GM12878 (cell line): Measurements from ENCODE around the gene KCNK7. TPM values are rescaled to one million over a fixed set of nuclear protein-coding genes. Genes with fewer than 3 reads are reported as not detected.

ENCODE experiments used
- ATAC-seq: fragments of 200-7000 bp; cut with Tn5 transposase; 3 replicates; pipeline ENCODE4 v1.9.1; 2020; ENCODE audit warnings: mild to moderate bottlenecking, moderate library complexity
- BruUV-seq: library from RNA; stranded (reverse); fragments of 400-500 nt; replicated peaks from 2 replicates; lab custom pipeline; 2021; lab: Mats Ljungman, UMichigan
- CTCF ChIA-PET: fragments of 300-600 bp; sonication (Branson Sonifier 250); formaldehyde crosslinking; extraction: SDS; loops from one replicate; lab custom pipeline; 2021; ENCODE audit warnings: inconsistent platforms; lab: Yijun Ruan, JAX
- POLR2A ChIA-PET: fragments of 350-600 bp; formaldehyde crosslinking; extraction: SDS; loops from one replicate; lab custom pipeline; 2021; ENCODE audit warnings: inconsistent platforms; lab: Charles Lee
- RAD21 ChIA-PET: fragments of 300-600 bp; sonication (Branson Sonifier 250); formaldehyde crosslinking; loops from one replicate; lab custom pipeline; 2023; ENCODE audit warnings: antibody characterized with exemption; ENCODE audit not compliant: unreplicated experiment; lab: Charles Lee
- SMC1A ChIA-PET: fragments of 300-600 bp; sonication (Branson Sonifier 250); formaldehyde crosslinking; loops from one replicate; lab custom pipeline; 2023; ENCODE audit not compliant: unreplicated experiment, uncharacterized antibody; lab: Charles Lee
- DNase-seq: peaks from one replicate; pipeline ENCODE4 v3.0.0-alpha.2; 2011; ENCODE audit warnings: low read depth, low spot score
- FAIRE-seq: peaks from 3 replicates; lab custom pipeline; 2011; peaks lifted over from hg19 to GRCh38; lab: Jason Lieb, UNC
- H2AFZ ChIP-seq: 2 replicates; pipeline ENCODE4 v1.6.0; 2011; ENCODE audit warnings: low read depth, low read length, control low read depth; ENCODE audit not compliant: control insufficient read depth
- H3K27ac ChIP-seq: 2 replicates; pipeline ENCODE4 v1.5.1; 2011; ENCODE audit warnings: control low read depth; ENCODE audit not compliant: control insufficient read depth, insufficient read depth
- H3K27me3 ChIP-seq, 2 experiments: replicated peaks in 1 of 2; 2 replicates each; pipeline versions ENCODE4 v1.6.0 to v1.6.1; 2011; ENCODE audit warnings: low read length in 1 of 2; ENCODE audit not compliant: control insufficient read depth in 2 of 2, insufficient read depth in 2 of 2
- H3K36me3 ChIP-seq, 2 experiments: 2 replicates each; pipeline ENCODE4 v1.5.1; 2011; ENCODE audit warnings: low read length in 1 of 2; ENCODE audit not compliant: control insufficient read depth in 2 of 2, insufficient read depth in 2 of 2
- H3K4me1 ChIP-seq: 2 replicates; pipeline ENCODE4 v1.6.1; 2011; ENCODE audit warnings: mild to moderate bottlenecking, low read length, moderate library complexity, mixed read lengths; ENCODE audit not compliant: control insufficient read depth, insufficient read depth
- H3K4me2 ChIP-seq: 2 replicates; pipeline ENCODE4 v1.6.0; 2011; ENCODE audit warnings: control low read depth; ENCODE audit not compliant: control insufficient read depth, insufficient read depth
- H3K4me3 ChIP-seq: fragments of 200-600 bp; sonication (generic); 2 replicates; pipeline ENCODE4 v1.5.1; 2016
- H3K79me2 ChIP-seq: 2 replicates; pipeline ENCODE4 v1.6.0; 2011; ENCODE audit warnings: low read length; ENCODE audit not compliant: control insufficient read depth, insufficient read depth
- H3K9ac ChIP-seq: 2 replicates; pipeline ENCODE4 v1.8.0; 2011; ENCODE audit warnings: low read length, control low read depth, mixed read lengths; ENCODE audit not compliant: control insufficient read depth, insufficient read depth
- H3K9me3 ChIP-seq: replicated peaks from 3 replicates; pipeline ENCODE4 v1.5.1; 2011; ENCODE audit warnings: mild to moderate bottlenecking, low read length; ENCODE audit not compliant: control insufficient read depth, insufficient read depth
- H4K20me1 ChIP-seq: 2 replicates; pipeline ENCODE4 v1.6.0; 2011; ENCODE audit not compliant: control insufficient read depth, insufficient read depth
- BCL11A ChIP-seq: IDR thresholded peaks from 2 replicates; pipeline ENCODE4 v1.6.1; 2011; ENCODE audit warnings: low read depth, low read length
- FOS ChIP-seq: IDR thresholded peaks from 3 replicates; pipeline ENCODE4 v1.6.1; 2011; ENCODE audit warnings: borderline replicate concordance; ENCODE audit not compliant: insufficient read length; ENCODE audit errors: extremely low read depth
- GATAD2B ChIP-seq: fragments of 450-650 bp; conservative IDR thresholded peaks from 2 replicates; pipeline ENCODE4 v1.6.1; 2017; ENCODE audit warnings: low read depth, mild to moderate bottlenecking, moderate library complexity
- IKZF2 ChIP-seq, 2 experiments: fragments of 450-650 bp; IDR thresholded peaks; 2 replicates each; pipeline ENCODE4 v1.6.1; 2017; ENCODE audit warnings: mild to moderate bottlenecking in 2 of 2, moderate library complexity in 2 of 2
- MEF2B ChIP-seq: fragments of 450-650 bp; IDR thresholded peaks from 2 replicates; pipeline ENCODE4 v1.6.1; 2018; ENCODE audit warnings: mild to moderate bottlenecking, moderate library complexity; ENCODE audit not compliant: partially characterized antibody, poor library complexity, severe bottlenecking
- MTA2 ChIP-seq: fragments of 450-650 bp; IDR thresholded peaks from 2 replicates; pipeline ENCODE4 v1.6.1; 2016; ENCODE audit warnings: low read depth, mild to moderate bottlenecking, moderate library complexity
- SMARCA5 ChIP-seq: fragments of 450-650 bp; IDR thresholded peaks from 2 replicates; pipeline ENCODE4 v1.6.1; 2017; ENCODE audit warnings: mild to moderate bottlenecking
- TCF7 ChIP-seq: IDR thresholded peaks from 2 replicates; pipeline ENCODE4 v1.6.1; 2014; ENCODE audit warnings: antibody characterized with exemption, borderline replicate concordance
- YBX1 ChIP-seq: fragments of 450-650 bp; IDR thresholded peaks from 2 replicates; pipeline ENCODE4 v1.6.1; 2016; ENCODE audit warnings: antibody characterized with exemption
- ZNF687 ChIP-seq: fragments of 450-650 bp; IDR thresholded peaks from 2 replicates; pipeline ENCODE4 v1.6.1; 2017; ENCODE audit warnings: mild to moderate bottlenecking, moderate library complexity
- ZZZ3 ChIP-seq: IDR thresholded peaks from 2 replicates; pipeline ENCODE4 v1.6.1; 2011; ENCODE audit warnings: low read depth; ENCODE audit not compliant: control insufficient read depth, insufficient read length
- WGBS: methylation state at CpG from one replicate; pipeline ENCODE4 v1.1.6; 2016; ENCODE audit warnings: low lambda C conversion rate; ENCODE audit not compliant: insufficient replicate concordance, insufficient coverage; ENCODE audit errors: missing lambda C conversion rate; 5-methylcytosine and 5-hydroxymethylcytosine counted together
- in situ Hi-C: fragments of 300-500 bp; cut with MboI; formaldehyde crosslinking; loops from 9 replicates; pipeline ENCODE4 v1.14.3; 2018; ENCODE audit warnings: mixed read lengths
- intact Hi-C: fragments of 100-400 bp; cut with micrococcal nuclease; formaldehyde crosslinking; loops from one replicate; pipeline ENCODE4 v1.14.2; 2022; ENCODE audit not compliant: unreplicated experiment
- polyA plus RNA-seq, 11 experiments: library from polyadenylated mRNA; depleted of rRNA in 4 of 11; unstranded in 6 of 11; stranded (reverse) in 5 of 11; fragments of >200 nt; fragmentation: Nextera tagmentation in 4 of 11; fragmentation: Illumina TruSeq in 1 of 11; extraction: Ambion mirVana in 4 of 11; extraction: Trizol in 1 of 11; gene quantifications; 1 replicate in 1 of 11; 2 replicates in 10 of 11; pipeline versions ENCODE4 v1.2.1 to v1.2.3, GENCODE V29; 2011 to 2016; ENCODE audit warnings: inconsistent platforms in 2 of 11, missing spikeins in 2 of 11, low read depth in 1 of 11
- total RNA-seq, 4 experiments: library from RNA; depleted of rRNA in 3 of 4; stranded (reverse); fragments of >200 nt in 3 of 4; fragmentation: Illumina TruSeq in 1 of 4; extraction: Trizol in 1 of 4; gene quantifications; 2 replicates each; pipeline versions ENCODE4 v1.2.1 to v1.2.3, GENCODE V29; 2013 to 2021

The KCNK7 gene
- total and polyA plus RNA-seq, 10 of the 15 experiments (the other 5 are each of a cell fraction or from before 2014, with no cell fraction given): 0.11 to 0.54 (median 0.23) TPM; not detected in 7

GRCh38 chr11:65637032-65637557 is 41.5 kb upstream of the KCNK7 start (continued):
- TF ChIP-seq ZNF687 (no peak), MTA2 (no peak), GATAD2B (no peak)

GRCh38 chr11:65636108-65637031 is 40.8 kb upstream of the KCNK7 start:
- ChIA-PET POLR2A (no interaction called here), SMC1A (no interaction called here), CTCF (interaction anchor here (1.7 kb wide), 1 partner anchor 10 kb away, joined by 7 read pairs; no protein-coding TSS in a partner anchor), RAD21 (interaction anchor here (1.0 kb wide), 1 partner anchor 10 kb away, joined by 3 read pairs; no protein-coding TSS in a partner anchor)
- Histone ChIP-seq H3K27me3 (no peaks in the 10 kb centered on the region), H3K4me3 (no peak overlapping the region), H4K20me1 (no peaks in the 10 kb centered on the region), H3K4me1 (peaks cover 22% of the 10 kb centered on the region), H3K9ac (no peak overlapping the region), H3K79me2 (peaks cover 30% of the 10 kb centered on the region), H3K27ac (no peak overlapping the region), H3K4me2 (no peak overlapping the region), H2AFZ (no peak overlapping the region), H3K36me3 (peaks cover 12 to 24% of the 10 kb centered on the region in 2 experiments), H3K9me3 (no peaks in the 10 kb centered on the region)
- BruUV-seq: no TSS peak
- 88% methylated on average over 28 of the region's 28 CpGs for WGBS
- FAIRE-seq: no peak
- intact Hi-C loops (no loop called here), in situ Hi-C loops (no loop called here)
- no peak for ATAC-seq
- no peak for DNase-seq
- TF ChIP-seq IKZF2 (IDR thresholded peaks at IDR 0.05) (no peak), MEF2B (no peak), SMARCA5 (no peak), ZZZ3 (no peak), TCF7 (no peak), BCL11A (no peak), YBX1 (no peak), ZNF687 (no peak), FOS (no peak)
